Endothelial cell of umbilical vein (primary cell): ENCODE data around the gene NRG3. TPM values are rescaled to one million over a fixed set of nuclear protein-coding genes. Genes with fewer than 3 reads are reported as not detected.
A peak's percentile ranks its signal among the peaks of the same experiment; 100 is the strongest.

Experiments
- BruUV-seq: library from RNA; stranded (reverse); fragments of 400-500 nt; replicated peaks from 2 replicates; lab custom pipeline; 2021; lab: Mats Ljungman, UMichigan
- CTCF ChIA-PET: fragments of 300-600, 350-600 bp; sonication (Branson Sonifier 250); formaldehyde crosslinking; loops from one replicate; lab custom pipeline; 2021; ENCODE audit warnings: antibody characterized with exemption, inconsistent platforms; lab: Charles Lee
- POLR2A ChIA-PET: fragments of 300-600, 350-600 bp; sonication (Branson Sonifier 250); formaldehyde crosslinking; loops from one replicate; lab custom pipeline; 2021; ENCODE audit warnings: antibody characterized with exemption, inconsistent platforms; lab: Charles Lee
- DNase-seq: peaks from one replicate; pipeline ENCODE4 v3.0.0-alpha.2; 2011; ENCODE audit warnings: low read depth, low spot score
- FAIRE-seq: peaks from 2 replicates; lab custom pipeline; 2011; peaks lifted over from hg19 to GRCh38; lab: Jason Lieb, UNC
- H2AFZ ChIP-seq: 2 replicates; pipeline ENCODE4 v1.6.0; 2012; ENCODE audit warnings: low read depth, low read length, control low read depth, inconsistent platforms
- H3K27ac ChIP-seq: 2 replicates; pipeline ENCODE4 v1.5.1; 2011; ENCODE audit warnings: low read depth, mild to moderate bottlenecking, control low read depth, low read length, moderate library complexity; ENCODE audit not compliant: insufficient read depth
- H3K27me3 ChIP-seq, 2 experiments: 2 replicates each; pipeline versions ENCODE4 v1.6.0 to v1.6.1; 2011; ENCODE audit warnings: low read length in 2 of 2, mixed read lengths in 1 of 2; ENCODE audit not compliant: control insufficient read depth in 2 of 2, insufficient read depth in 2 of 2
- H3K36me3 ChIP-seq, 2 experiments: 2 replicates in 1 of 2; 3 replicates in 1 of 2; pipeline ENCODE4 v1.5.1; 2011; ENCODE audit warnings: low read length in 2 of 2, mild to moderate bottlenecking in 1 of 2, moderate library complexity in 1 of 2; ENCODE audit not compliant: control insufficient read depth in 2 of 2, insufficient read depth in 2 of 2; ENCODE audit errors: extremely low read depth in 1 of 2
- H3K4me1 ChIP-seq: 3 replicates; pipeline ENCODE4 v1.5.1; 2011; ENCODE audit warnings: mild to moderate bottlenecking, low read length; ENCODE audit not compliant: control insufficient read depth, insufficient read depth; ENCODE audit errors: extremely low read depth
- H3K4me2 ChIP-seq: 2 replicates; pipeline ENCODE4 v1.6.1; 2011; ENCODE audit warnings: low read length, control low read depth, mixed read lengths; ENCODE audit not compliant: insufficient read depth
- H3K4me3 ChIP-seq, 3 experiments: fragments of 200-600 bp in 1 of 3; sonication (generic), shearing (Covaris generic) in 1 of 3; replicated peaks in 1 of 3; 2 replicates each; pipeline ENCODE4 v1.5.1; 2011 to 2016; ENCODE audit warnings: control low read depth in 3 of 3, low read length in 3 of 3, mild to moderate bottlenecking in 2 of 3, inconsistent platforms in 1 of 3, low read depth in 1 of 3, moderate library complexity in 1 of 3; ENCODE audit not compliant: insufficient read depth in 1 of 3
- H3K79me2 ChIP-seq: 2 replicates; pipeline ENCODE4 v1.6.0; 2012; ENCODE audit warnings: low read length, inconsistent platforms; ENCODE audit not compliant: control insufficient read depth, insufficient read depth
- H3K9ac ChIP-seq: replicated peaks from 2 replicates; pipeline ENCODE3; 2011; ENCODE audit warnings: low read length, control low read depth; ENCODE audit not compliant: insufficient read depth; ENCODE audit errors: extremely low read depth
- H3K9me1 ChIP-seq: replicated peaks from 3 replicates; pipeline ENCODE4 v1.6.0; 2011; ENCODE audit warnings: mild to moderate bottlenecking, low read length; ENCODE audit not compliant: control insufficient read depth, insufficient read depth; ENCODE audit errors: extremely low read depth
- H3K9me3 ChIP-seq: replicated peaks from 2 replicates; pipeline ENCODE4 v1.5.1; 2012; ENCODE audit warnings: low read length, inconsistent platforms; ENCODE audit not compliant: control insufficient read depth, insufficient read depth
- H4K20me1 ChIP-seq: replicated peaks from 2 replicates; pipeline ENCODE3; 2011; ENCODE audit warnings: mild to moderate bottlenecking, low read length; ENCODE audit not compliant: control insufficient read depth, insufficient read depth; ENCODE audit errors: extremely low read depth
- EZH2 ChIP-seq: IDR thresholded peaks from 2 replicates; pipeline ENCODE4 v1.6.1; 2012; ENCODE audit warnings: borderline replicate concordance, low read depth, mild to moderate bottlenecking, moderate library complexity, low read length, inconsistent platforms; ENCODE audit not compliant: severe bottlenecking
- FOS ChIP-seq: IDR thresholded peaks from 2 replicates; pipeline ENCODE4 v1.6.1; 2011; ENCODE audit warnings: mild to moderate bottlenecking, low read length, moderate library complexity, borderline replicate concordance; ENCODE audit not compliant: insufficient read depth
- GATA2 ChIP-seq: IDR thresholded peaks from 2 replicates; pipeline ENCODE4 v1.7.0; 2011; ENCODE audit warnings: low read depth, mild to moderate bottlenecking, moderate library complexity, mixed read lengths, low read length; ENCODE audit not compliant: insufficient read length, insufficient read depth
- JUN ChIP-seq: IDR thresholded peaks from 2 replicates; pipeline ENCODE4 v1.6.1; 2011; ENCODE audit warnings: borderline replicate concordance, low read depth; ENCODE audit not compliant: insufficient read length, insufficient read depth
- MYC ChIP-seq: IDR thresholded peaks from one replicate; pipeline ENCODE4 v1.6.1; 2011; ENCODE audit warnings: mild to moderate bottlenecking, low read depth, low read length
- POLR2A ChIP-seq: IDR thresholded peaks from 2 replicates; pipeline ENCODE4 v1.6.1; 2012; ENCODE audit warnings: low read depth, mild to moderate bottlenecking, control low read depth, low read length
- POLR2AphosphoS5 ChIP-seq: IDR thresholded peaks from 2 replicates; pipeline ENCODE4 v1.6.1; 2012; ENCODE audit warnings: low read depth, mild to moderate bottlenecking, control low read depth, low read length, moderate library complexity; ENCODE audit not compliant: insufficient read depth
- dilution Hi-C: fragments of 300-500 bp; cut with MboI; formaldehyde crosslinking; loops from one replicate; pipeline ENCODE4 v1.15.0; 2019; ENCODE audit warnings: low sequenced_read_pairs; ENCODE audit not compliant: extremely low pct_ligation_motif_present
- intact Hi-C: fragments of 100-400 bp; cut with micrococcal nuclease; formaldehyde crosslinking; loops from one replicate; pipeline ENCODE4 v1.10.0; 2022
- polyA plus RNA-seq, 4 experiments: library from polyadenylated mRNA; depleted of rRNA in 3 of 4; stranded (reverse) in 3 of 4; unstranded in 1 of 4; fragments of >200 nt; gene quantifications; 2 replicates each; pipeline versions ENCODE4 v1.2.1 to v1.2.3, GENCODE V29; 2011 to 2012; ENCODE audit warnings: missing spikeins in 1 of 4
- total RNA-seq: library from RNA; stranded (reverse); gene quantifications from 2 replicates; pipeline ENCODE4 v1.2.3, GENCODE V29; 2021
- TF ChIP-seq, protein P1 (sequence below): IDR thresholded peaks from 2 replicates; pipeline ENCODE4 v1.6.1; 2011; ENCODE audit not compliant: insufficient read depth, insufficient read length
- TF ChIP-seq, protein P2 (sequence below), 2 donors: IDR thresholded peaks; 1 replicate in 1 of 2; 2 replicates in 1 of 2; pipeline ENCODE4 v1.5.1; 2011; ENCODE audit warnings: low read length in 2 of 2, mild to moderate bottlenecking in 2 of 2, moderate library complexity in 2 of 2, control low read depth in 1 of 2, inconsistent platforms in 1 of 2, low read depth in 1 of 2; ENCODE audit not compliant: insufficient read depth in 1 of 2; ENCODE audit errors: extremely low read depth in 1 of 2

Gene NRG3
- total and polyA plus RNA-seq, 2 donors (not counting 3 experiments of a cell fraction or from before 2014, with no cell fraction given), result 1.9 to 3.9 TPM

DNA sequence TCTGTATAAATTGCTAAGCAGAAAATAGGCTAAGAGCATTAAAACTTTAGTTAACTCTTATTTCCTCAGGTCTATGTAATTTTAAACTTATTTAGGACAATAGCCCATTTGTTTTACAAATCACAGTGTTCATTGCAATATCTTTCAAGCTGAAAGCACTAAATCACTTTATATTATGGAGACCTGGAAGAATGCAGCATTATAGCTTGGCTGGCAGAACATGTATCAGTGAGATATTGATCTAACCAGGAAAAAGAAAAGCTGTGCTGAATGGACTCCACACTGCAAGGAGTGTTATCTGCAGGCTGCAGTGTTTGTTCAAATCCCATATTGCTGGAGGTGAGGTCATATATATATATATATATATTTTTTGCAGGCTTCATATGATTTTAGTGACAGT is 517.5 kb downstream of the NRG3 start:
- Histone ChIP-seq H3K27ac (no peak overlapping the region), H3K9me3 (no peaks in the 10 kb centered on the region), H2AFZ (no peak overlapping the region), H3K4me2 (no peak overlapping the region), H3K4me1 (peaks cover 4% of the 10 kb centered on the region), H3K27me3 (no peaks in the 10 kb centered on the region), H3K4me3 (no peak overlapping the region), H4K20me1 (no peaks in the 10 kb centered on the region), H3K79me2 (no peaks in the 10 kb centered on the region), H3K36me3 (no peaks in the 10 kb centered on the region), H3K9me1 (no peaks in the 10 kb centered on the region), H3K9ac (no peak overlapping the region)
- no peak for TF ChIP-seq POLR2A
- TF ChIP-seq JUN, result no peak
- TF ChIP-seq, protein P1, sequence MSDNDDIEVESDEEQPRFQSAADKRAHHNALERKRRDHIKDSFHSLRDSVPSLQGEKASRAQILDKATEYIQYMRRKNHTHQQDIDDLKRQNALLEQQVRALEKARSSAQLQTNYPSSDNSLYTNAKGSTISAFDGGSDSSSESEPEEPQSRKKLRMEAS, result no peak
- TF ChIP-seq GATA2, result peak; percentile 14
- no peak for TF ChIP-seq POLR2AphosphoS5
- POLR2A ChIA-PET, result no interaction called here
- intact Hi-C loops (no loop called here), dilution Hi-C loops (no loop called here)
- DNase-seq (peak; percentile 82), FAIRE-seq (no peak)
- no TSS peak for BruUV-seq
- CTCF ChIA-PET, result interaction anchor here (0.7 kb wide), 1 partner anchor 20 kb away, joined by 3 read pairs; no protein-coding TSS in a partner anchor

DNA sequence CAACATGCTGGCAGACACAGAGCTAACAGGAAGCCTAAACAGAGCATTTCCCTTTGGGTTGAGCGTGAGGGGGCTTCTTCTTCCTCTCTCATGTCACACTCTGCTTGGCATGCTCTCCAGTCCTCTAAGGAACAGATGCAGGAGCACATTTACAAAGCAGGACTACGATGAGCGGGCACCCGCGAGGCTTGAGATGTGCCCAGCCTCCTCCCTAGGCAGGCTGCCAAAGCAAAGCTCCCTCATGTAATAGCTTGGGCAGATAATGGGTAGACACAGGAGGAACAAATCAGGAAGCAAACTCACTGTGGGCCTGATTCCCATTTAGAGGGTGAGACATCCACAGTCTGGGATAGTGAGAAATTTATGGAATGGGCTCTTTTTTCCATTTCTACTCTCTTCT is 519.1 kb downstream of the NRG3 start:
- Histone ChIP-seq H4K20me1 (no peaks in the 10 kb centered on the region), H3K4me1 (peaks cover 4% of the 10 kb centered on the region), H3K9me3 (no peaks in the 10 kb centered on the region), H3K4me2 (no peak overlapping the region), H3K9ac (no peak overlapping the region), H3K27ac (no peak overlapping the region), H3K27me3 (no peaks in the 10 kb centered on the region), H3K36me3 (no peaks in the 10 kb centered on the region), H3K4me3 (no peak overlapping the region), H3K79me2 (no peaks in the 10 kb centered on the region), H2AFZ (no peak overlapping the region), H3K9me1 (no peaks in the 10 kb centered on the region)
- dilution Hi-C loops, result no loop called here
- ChIA-PET CTCF (no interaction called here), POLR2A (no interaction called here)
- intact Hi-C loops, result no loop called here
- DNase-seq (peak; percentile 39), FAIRE-seq (no peak)
- TF ChIP-seq FOS, result no peak
- no peak for TF ChIP-seq EZH2
- TF ChIP-seq, protein P1, result no peak
- TF ChIP-seq MYC, result no peak
- TF ChIP-seq GATA2, result no peak
- TF ChIP-seq, protein P2, sequence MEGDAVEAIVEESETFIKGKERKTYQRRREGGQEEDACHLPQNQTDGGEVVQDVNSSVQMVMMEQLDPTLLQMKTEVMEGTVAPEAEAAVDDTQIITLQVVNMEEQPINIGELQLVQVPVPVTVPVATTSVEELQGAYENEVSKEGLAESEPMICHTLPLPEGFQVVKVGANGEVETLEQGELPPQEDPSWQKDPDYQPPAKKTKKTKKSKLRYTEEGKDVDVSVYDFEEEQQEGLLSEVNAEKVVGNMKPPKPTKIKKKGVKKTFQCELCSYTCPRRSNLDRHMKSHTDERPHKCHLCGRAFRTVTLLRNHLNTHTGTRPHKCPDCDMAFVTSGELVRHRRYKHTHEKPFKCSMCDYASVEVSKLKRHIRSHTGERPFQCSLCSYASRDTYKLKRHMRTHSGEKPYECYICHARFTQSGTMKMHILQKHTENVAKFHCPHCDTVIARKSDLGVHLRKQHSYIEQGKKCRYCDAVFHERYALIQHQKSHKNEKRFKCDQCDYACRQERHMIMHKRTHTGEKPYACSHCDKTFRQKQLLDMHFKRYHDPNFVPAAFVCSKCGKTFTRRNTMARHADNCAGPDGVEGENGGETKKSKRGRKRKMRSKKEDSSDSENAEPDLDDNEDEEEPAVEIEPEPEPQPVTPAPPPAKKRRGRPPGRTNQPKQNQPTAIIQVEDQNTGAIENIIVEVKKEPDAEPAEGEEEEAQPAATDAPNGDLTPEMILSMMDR (IDR thresholded peaks at IDR 0.05; ENCODE audit: extremely low read depth in 1 of 2, insufficient read depth in 1 of 2, low read depth in 1 of 2, low read length in 2 of 2), result no peak
- no peak for TF ChIP-seq POLR2A
- no peak for TF ChIP-seq POLR2AphosphoS5
- TF ChIP-seq JUN, result no peak
- no TSS peak for BruUV-seq
